ENCODE data around the gene ANTXR1. TPM values are rescaled to one million over a fixed set of nuclear protein-coding genes. Genes with fewer than 3 reads are reported as not detected.

ANTXR1 gene
- polyA plus RNA-seq, 1 donor (not counting 4 experiments of a cell fraction or from before 2014, with no cell fraction given), result 20.4 TPM

- no peak for FAIRE-seq
- Histone ChIP-seq H3K9ac (ENCODE audit: control insufficient read depth, extremely low read depth, insufficient read depth, low read length) (no peak overlapping the region), H3K36me3 (ENCODE audit: control insufficient read depth in 2 of 2, extremely low read depth in 1 of 2, insufficient read depth in 2 of 2, low read length in 2 of 2) (no peaks in the 10 kb centered on the region), H3K4me3 (ENCODE audit: control insufficient read depth in 2 of 3, extremely low read depth in 1 of 3, insufficient read depth in 2 of 3, low read depth in 1 of 3, low read length in 3 of 3) (no peak overlapping the region), H3K9me3 (ENCODE audit: control insufficient read depth, low read depth, low read length) (no peaks in the 10 kb centered on the region), H3K27ac (ENCODE audit: control insufficient read depth, insufficient read depth, low read length) (no peak overlapping the region), H3K9me1 (ENCODE audit: control insufficient read depth, extremely low read depth, insufficient read depth, low read length) (no peaks in the 10 kb centered on the region), H3K79me2 (ENCODE audit: control insufficient read depth, insufficient read depth, low read length) (no peaks in the 10 kb centered on the region), H3K27me3 (ENCODE audit: control insufficient read depth, extremely low read depth, insufficient read depth, low read length) (no peaks in the 10 kb centered on the region), H3K4me2 (ENCODE audit: control insufficient read depth, extremely low read depth, insufficient read depth, low read depth, low read length) (no peak overlapping the region), H2AFZ (ENCODE audit: control insufficient read depth, low read length) (no peak overlapping the region), H4K20me1 (ENCODE audit: control insufficient read depth, extremely low read depth, insufficient read depth, low read length) (no peaks in the 10 kb centered on the region), H3K4me1 (ENCODE audit: control insufficient read depth, extremely low read depth, insufficient read depth, low read length) (no peaks in the 10 kb centered on the region)
- TF ChIP-seq EZH2 (IDR thresholded peaks at IDR 0.05; ENCODE audit: low read length) (no peak), CTCF (optimal IDR thresholded peaks at IDR 0.05 in 1 of 3, IDR thresholded peaks at IDR 0.05 in 1 of 3, conservative IDR thresholded peaks at IDR 0.05 in 1 of 3; ENCODE audit: extremely low read depth in 1 of 3, insufficient read depth in 2 of 3, low read length in 3 of 3) (no peak)
- dilution Hi-C loops (cut with MboI; ENCODE audit: extremely low pct_ligation_motif_present, low sequenced_read_pairs), result no loop called here
- DNase-seq (ENCODE audit: low read depth, low spot score), result no peak
Measured at GRCh38 chr2:69225933-69226332, 213.0 kb downstream of the ANTXR1 start.

DNA sequence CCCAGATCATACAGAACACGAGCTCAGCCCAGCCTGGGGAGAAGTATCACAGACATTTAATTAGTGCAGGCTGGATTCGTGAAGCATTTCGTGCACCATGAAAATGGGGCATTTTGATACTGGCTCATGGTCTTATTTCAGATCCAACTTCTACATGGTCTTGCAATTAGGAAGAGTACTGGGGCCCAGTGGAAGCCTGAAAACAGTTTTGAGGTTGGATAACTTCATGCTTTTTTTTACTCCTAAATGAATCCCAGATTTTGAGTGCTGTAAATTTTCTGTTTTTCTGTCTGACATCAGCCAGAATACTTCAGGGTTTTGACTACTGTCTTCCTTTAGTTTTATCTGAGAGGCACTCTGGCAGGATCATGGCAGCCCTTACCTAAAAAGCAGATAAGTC is 213.9 kb downstream of the ANTXR1 start:
- Histone ChIP-seq H3K4me2 (ENCODE audit: control insufficient read depth, extremely low read depth, insufficient read depth, low read depth, low read length) (no peak overlapping the region), H3K4me1 (ENCODE audit: control insufficient read depth, extremely low read depth, insufficient read depth, low read length) (no peaks in the 10 kb centered on the region), H3K9ac (ENCODE audit: control insufficient read depth, extremely low read depth, insufficient read depth, low read length) (no peak overlapping the region), H3K27me3 (ENCODE audit: control insufficient read depth, extremely low read depth, insufficient read depth, low read length) (no peaks in the 10 kb centered on the region), H3K27ac (ENCODE audit: control insufficient read depth, insufficient read depth, low read length) (no peak overlapping the region), H3K9me1 (ENCODE audit: control insufficient read depth, extremely low read depth, insufficient read depth, low read length) (no peaks in the 10 kb centered on the region), H3K79me2 (ENCODE audit: control insufficient read depth, insufficient read depth, low read length) (no peaks in the 10 kb centered on the region), H3K36me3 (ENCODE audit: control insufficient read depth in 2 of 2, extremely low read depth in 1 of 2, insufficient read depth in 2 of 2, low read length in 2 of 2) (no peaks in the 10 kb centered on the region), H2AFZ (ENCODE audit: control insufficient read depth, low read length) (no peak overlapping the region), H3K4me3 (ENCODE audit: control insufficient read depth in 2 of 3, extremely low read depth in 1 of 3, insufficient read depth in 2 of 3, low read depth in 1 of 3, low read length in 3 of 3) (no peak overlapping the region), H4K20me1 (ENCODE audit: control insufficient read depth, extremely low read depth, insufficient read depth, low read length) (no peaks in the 10 kb centered on the region), H3K9me3 (ENCODE audit: control insufficient read depth, low read depth, low read length) (no peaks in the 10 kb centered on the region)
- TF ChIP-seq EZH2 (IDR thresholded peaks at IDR 0.05; ENCODE audit: low read length) (no peak), CTCF (optimal IDR thresholded peaks at IDR 0.05 in 1 of 3, IDR thresholded peaks at IDR 0.05 in 1 of 3, conservative IDR thresholded peaks at IDR 0.05 in 1 of 3; ENCODE audit: extremely low read depth in 1 of 3, insufficient read depth in 2 of 3, low read length in 3 of 3) (no peak)
- DNase-seq (ENCODE audit: low read depth, low spot score) (no peak), FAIRE-seq (no peak)
- dilution Hi-C loops (cut with MboI; ENCODE audit: extremely low pct_ligation_motif_present, low sequenced_read_pairs), result no loop called here

Data from keratinocyte (primary cell).